Measurements from ENCODE around the gene GAB2.
A peak's percentile ranks its signal among the peaks of the same experiment; 100 is the strongest.

The GAB2 gene

GRCh38 chr11:78349114-78349513 is 68.5 kb downstream of the GAB2 start:
- no peak for DNase-seq
- intact Hi-C loops (cut with DNase I) = loop anchor here (5.0 kb wide), 1 partner anchor 77 kb away; no protein-coding TSS in a partner anchor

- no peak for DNase-seq
- intact Hi-C loops (cut with DNase I) = loop anchor here (5.0 kb wide), 1 partner anchor 76 kb away; no protein-coding TSS in a partner anchor
Measured at GRCh38 chr11:78347956-78348355, 69.7 kb downstream of the GAB2 start.

GRCh38 chr11:78346799-78347198 is 70.8 kb downstream of the GAB2 start:
- no peak for DNase-seq
- intact Hi-C loops (cut with DNase I) = loop anchor here (5.0 kb wide), 1 partner anchor 74 kb away; no protein-coding TSS in a partner anchor

- DNase-seq = no peak
- intact Hi-C loops (cut with DNase I) = loop anchor here (5.0 kb wide), 1 partner anchor 73 kb away; no protein-coding TSS in a partner anchor
Measured at GRCh38 chr11:78345450-78345849, 72.2 kb downstream of the GAB2 start.

GRCh38 chr11:78344676-78345075 is 72.9 kb downstream of the GAB2 start:
- no peak for DNase-seq
- intact Hi-C loops (cut with DNase I) = loop anchor here (5.0 kb wide), 1 partner anchor 72 kb away; no protein-coding TSS in a partner anchor

GRCh38 chr11:78344094-78344493 is 73.5 kb downstream of the GAB2 start:
- intact Hi-C loops (cut with DNase I) = no loop called here

GRCh38 chr11:78343303-78343702 is 74.3 kb downstream of the GAB2 start:
- intact Hi-C loops (cut with DNase I) = no loop called here
- DNase-seq = no peak

More at GRCh38 chr11:78344094-78344493, 73.5 kb downstream of the GAB2 start:
- no peak for DNase-seq

- intact Hi-C loops (cut with DNase I) = no loop called here
- peak in 3 of 10 donors; percentile 9 to 48 (median 28) for DNase-seq
Measured at GRCh38 chr11:78341841-78342240, 75.8 kb downstream of the GAB2 start.

GRCh38 chr11:78340530-78340929 is 77.1 kb downstream of the GAB2 start:
- intact Hi-C loops (cut with DNase I) = no loop called here
- DNase-seq = no peak

- intact Hi-C loops (cut with DNase I) = no loop called here
- no peak for DNase-seq
Measured at GRCh38 chr11:78339945-78340344, 77.7 kb downstream of the GAB2 start.

- no peak for DNase-seq
- intact Hi-C loops (cut with DNase I) = no loop called here
Measured at GRCh38 chr11:78339483-78339882, 78.1 kb downstream of the GAB2 start.

GRCh38 chr11:78338702-78339101 is 78.9 kb downstream of the GAB2 start:
- intact Hi-C loops (cut with DNase I) = no loop called here
- no peak for DNase-seq

- DNase-seq = no peak
- intact Hi-C loops (cut with DNase I) = no loop called here
Measured at GRCh38 chr11:78338138-78338537, 79.5 kb downstream of the GAB2 start.

GRCh38 chr11:78337554-78337924 is 80.1 kb downstream of the GAB2 start:
- intact Hi-C loops (cut with DNase I) = no loop called here
- no peak for DNase-seq

GRCh38 chr11:78336877-78337553 is 80.6 kb downstream of the GAB2 start:
- no peak for DNase-seq
- intact Hi-C loops (cut with DNase I) = no loop called here

- intact Hi-C loops (cut with DNase I) = no loop called here
- DNase-seq = no peak
Measured at GRCh38 chr11:78334109-78334508, 83.5 kb downstream of the GAB2 start.

- intact Hi-C loops (cut with DNase I) = no loop called here
Measured at GRCh38 chr11:78332872-78333271, 84.7 kb downstream of the GAB2 start.

GRCh38 chr11:78332174-78332866 is 85.3 kb downstream of the GAB2 start:
- DNase-seq = no peak
- intact Hi-C loops (cut with DNase I) = no loop called here

More at GRCh38 chr11:78332872-78333271, 84.7 kb downstream of the GAB2 start:
- DNase-seq = no peak

GRCh38 chr11:78331711-78332110 is 85.9 kb downstream of the GAB2 start:
- intact Hi-C loops (cut with DNase I) = no loop called here
- DNase-seq = peak in 8 of 10 donors; percentile 46 to 94 (median 59)

- no peak for DNase-seq
- intact Hi-C loops (cut with DNase I) = no loop called here
Measured at GRCh38 chr11:78330361-78330760, 87.3 kb downstream of the GAB2 start.

GRCh38 chr11:78327945-78328344 is 89.7 kb downstream of the GAB2 start:
- intact Hi-C loops (cut with DNase I) = no loop called here
- no peak for DNase-seq

GRCh38 chr11:78325274-78325781 is 92.3 kb downstream of the GAB2 start:
- intact Hi-C loops (cut with DNase I) = no loop called here
- no peak for DNase-seq
